Activated effector memory CD4-positive, alpha-beta T cell treated with Interleukin-2 at 50 U/mL for 16 hours (primary cell): ENCODE results near the gene SFSWAP.
"Not testable (repeated sequence)": the region's sequence is repeated elsewhere in the genome, so short reads cannot be mapped to it uniquely, and the experiment has no call there.

Source experiments
- DNase-seq: peaks from one replicate; pipeline ENCODE4 v3.0.0-alpha.2; 2020

Gene SFSWAP

GRCh38 chr12:131704509-131704908 lies 6.4 kb upstream of the SFSWAP start:
- DNase-seq: no peak

GRCh38 chr12:131706709-131707108 lies 4.2 kb upstream of the SFSWAP start:
- DNase-seq: not testable (repeated sequence)

- no peak for DNase-seq
These were observed 1.7 kb upstream of the SFSWAP start for GRCh38 chr12:131709226-131709625.

- DNase-seq: no peak
These were observed 788 bp downstream of the SFSWAP start for GRCh38 chr12:131711551-131712205.

GRCh38 chr12:131713349-131713748 lies 2.5 kb downstream of the SFSWAP start:
- DNase-seq: no peak

- DNase-seq: no peak
These were observed 3.9 kb downstream of the SFSWAP start for GRCh38 chr12:131714759-131715158.

- DNase-seq: no peak
These were observed 5.4 kb downstream of the SFSWAP start for GRCh38 chr12:131716282-131716681.

GRCh38 chr12:131720241-131720640 lies 9.4 kb downstream of the SFSWAP start:
- DNase-seq: no peak

GRCh38 chr12:131720921-131721320 lies 10.0 kb downstream of the SFSWAP start:
- no peak for DNase-seq

GRCh38 chr12:131721548-131721947 lies 10.7 kb downstream of the SFSWAP start:
- no peak for DNase-seq

- DNase-seq: no peak
These were observed 12.6 kb downstream of the SFSWAP start for GRCh38 chr12:131723532-131723931.

- DNase-seq: no peak
These were observed 13.6 kb downstream of the SFSWAP start for GRCh38 chr12:131724534-131724933.

- no peak for DNase-seq
These were observed 14.6 kb downstream of the SFSWAP start for GRCh38 chr12:131725503-131725902.

GRCh38 chr12:131728720-131729119 lies 17.8 kb downstream of the SFSWAP start:
- DNase-seq: no peak

GRCh38 chr12:131729254-131729955 lies 18.5 kb downstream of the SFSWAP start:
- no peak for DNase-seq

- no peak for DNase-seq
These were observed 22.2 kb downstream of the SFSWAP start for GRCh38 chr12:131732996-131733615.

GRCh38 chr12:131733874-131734273 lies 23.0 kb downstream of the SFSWAP start:
- no peak for DNase-seq

GRCh38 chr12:131734336-131735152 lies 23.7 kb downstream of the SFSWAP start:
- DNase-seq: no peak

- DNase-seq: no peak
These were observed 24.2 kb downstream of the SFSWAP start for GRCh38 chr12:131735153-131735456.

GRCh38 chr12:131735476-131736445 lies 24.9 kb downstream of the SFSWAP start:
- DNase-seq: no peak

- DNase-seq: no peak
These were observed 25.7 kb downstream of the SFSWAP start for GRCh38 chr12:131736446-131737149.
